ENCODE results near the gene CFAP57.

Gene CFAP57

DNA sequence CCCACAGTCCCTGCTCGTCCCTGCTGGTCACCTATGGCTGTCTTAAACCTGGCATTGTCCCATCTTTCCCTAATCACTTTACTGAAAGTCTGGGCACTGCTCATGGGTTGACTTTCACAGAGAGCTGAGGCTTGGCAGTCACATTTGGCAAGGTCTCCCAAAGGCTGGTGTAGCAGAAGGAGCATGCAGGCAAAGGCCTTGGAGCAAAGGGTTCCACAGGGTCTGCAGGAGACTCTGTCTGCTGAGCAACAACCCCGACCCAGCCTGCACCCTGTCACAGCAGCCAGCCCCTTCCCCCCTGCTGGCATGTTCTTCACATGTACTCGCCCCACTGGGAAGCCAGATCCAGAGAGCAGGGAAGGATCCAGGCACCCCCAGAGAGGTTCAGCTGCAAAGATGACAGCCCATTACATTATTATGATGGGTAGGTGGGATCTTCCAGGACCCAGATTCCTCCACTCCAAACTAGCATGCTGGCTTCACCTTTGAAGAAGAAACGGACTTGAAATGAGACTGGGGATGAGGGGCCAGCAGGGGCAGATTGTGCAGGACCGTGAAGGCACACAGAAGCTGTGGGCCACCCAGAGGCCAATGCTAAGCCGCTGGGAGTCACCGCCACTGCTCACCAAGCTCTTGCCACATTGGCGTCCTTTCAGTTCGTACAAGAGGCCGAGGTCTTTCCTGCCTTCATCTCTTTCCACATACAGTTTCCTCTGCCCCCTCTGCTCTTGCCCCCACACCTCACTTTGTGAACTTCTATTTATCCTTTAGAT, 83.5 kb downstream of the CFAP57 start:
- DNase-seq (ENCODE audit: low spot score) = no peak
- no peak for TF ChIP-seq CTCF (IDR thresholded peaks at IDR 0.05; ENCODE audit: extremely low read depth, missing control alignments)

- no peak for TF ChIP-seq CTCF (IDR thresholded peaks at IDR 0.05; ENCODE audit: extremely low read depth, missing control alignments)
- no peak for DNase-seq (ENCODE audit: low spot score)
Measured at GRCh38 chr1:43256675-43257570, 84.8 kb downstream of the CFAP57 start.

- DNase-seq (ENCODE audit: low spot score) = no peak
- TF ChIP-seq CTCF (IDR thresholded peaks at IDR 0.05; ENCODE audit: extremely low read depth, missing control alignments) = no peak
Measured at GRCh38 chr1:43258370-43258769, 86.2 kb downstream of the CFAP57 start.

GRCh38 chr1:43265431-43265830, 93.3 kb downstream of the CFAP57 start:
- DNase-seq (ENCODE audit: low spot score) = no peak
- TF ChIP-seq CTCF (IDR thresholded peaks at IDR 0.05; ENCODE audit: extremely low read depth, missing control alignments) = no peak

GRCh38 chr1:43266881-43267280, 94.8 kb downstream of the CFAP57 start:
- TF ChIP-seq CTCF (IDR thresholded peaks at IDR 0.05; ENCODE audit: extremely low read depth, missing control alignments) = no peak
- no peak for DNase-seq (ENCODE audit: low spot score)

- DNase-seq (ENCODE audit: low spot score) = no peak
- no peak for TF ChIP-seq CTCF (IDR thresholded peaks at IDR 0.05; ENCODE audit: extremely low read depth, missing control alignments)
Measured at GRCh38 chr1:43267291-43267805, 95.2 kb downstream of the CFAP57 start.

Measured in GM20000 (cell line).